ENCODE data around the gene ANKRD37.

- TF ChIP-seq CTCF (IDR thresholded peaks at IDR 0.05; ENCODE audit: low read depth, low read length, missing input control) = no peak
- TF ChIP-seq TAF1 (conservative IDR thresholded peaks at IDR 0.05) = no peak
- TF ChIP-seq EGR1 (IDR thresholded peaks at IDR 0.05; ENCODE audit: low read depth in 2 of 2) = no peak
- TF ChIP-seq, protein P1, sequence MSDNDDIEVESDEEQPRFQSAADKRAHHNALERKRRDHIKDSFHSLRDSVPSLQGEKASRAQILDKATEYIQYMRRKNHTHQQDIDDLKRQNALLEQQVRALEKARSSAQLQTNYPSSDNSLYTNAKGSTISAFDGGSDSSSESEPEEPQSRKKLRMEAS (IDR thresholded peaks at IDR 0.05) = no peak
- TF ChIP-seq NR2F2 (IDR thresholded peaks at IDR 0.05) = no peak
- no peak for TF ChIP-seq RAD21 (IDR thresholded peaks at IDR 0.05)
- no peak for TF ChIP-seq FOXA2 (IDR thresholded peaks at IDR 0.05)
- no peak for TF ChIP-seq JUND (IDR thresholded peaks at IDR 0.05)
- no peak for TF ChIP-seq SP1 (IDR thresholded peaks at IDR 0.05)
- TF ChIP-seq FOXA1 (IDR thresholded peaks at IDR 0.05) = no peak
- no peak for TF ChIP-seq YY1 (IDR thresholded peaks at IDR 0.05)
Observed at GRCh38 chr4:185346975-185347601, 49.6 kb upstream of the ANKRD37 start.
